SKM-1 treated with dmso at 0.1 percent for 144 hours (cell line): ENCODE data around the gene FRYL.
"Not testable (repeated sequence)": the region's sequence is repeated elsewhere in the genome, so short reads cannot be mapped to it uniquely, and the experiment has no call there.

Experiments
- DNase-seq: peaks from one replicate; lab custom pipeline; 2025; ENCODE audit not compliant: unreplicated experiment; lab: John Stamatoyannopoulos, UW

FRYL gene

GRCh38 chr4:48779998-48780864 lies at the start of gene FRYL:
FRYL (minus strand) TSS chr4:48780279; CDS start chr4:48634410, 145,869 bp downstream.
- DNase-seq: peak; percentile 99

GRCh38 chr4:48827622-48828021 lies 47.5 kb upstream of the FRYL start:
- DNase-seq: no peak

GRCh38 chr4:48821431-48821830 lies 41.4 kb upstream of the FRYL start:
- not testable (repeated sequence) for DNase-seq

- no peak for DNase-seq
Observed at GRCh38 chr4:48816971-48817370, 36.9 kb upstream of the FRYL start.

- DNase-seq: not testable (repeated sequence)
Observed at GRCh38 chr4:48816297-48816696, 36.2 kb upstream of the FRYL start.

- no peak for DNase-seq
Observed at GRCh38 chr4:48815483-48815882, 35.4 kb upstream of the FRYL start.

- DNase-seq: no peak
Observed at GRCh38 chr4:48813964-48814363, 33.9 kb upstream of the FRYL start.

GRCh38 chr4:48812866-48813265 lies 32.8 kb upstream of the FRYL start:
- DNase-seq: no peak

- DNase-seq: peak; percentile 44
Observed at GRCh38 chr4:48804584-48805301, 24.7 kb upstream of the FRYL start.

- no peak for DNase-seq
Observed at GRCh38 chr4:48801016-48801715, 21.1 kb upstream of the FRYL start.

- not testable (repeated sequence) for DNase-seq
Observed at GRCh38 chr4:48800155-48800554, 20.1 kb upstream of the FRYL start.

GRCh38 chr4:48799157-48799556 lies 19.1 kb upstream of the FRYL start:
- peak; percentile 12 for DNase-seq

GRCh38 chr4:48798117-48798516 lies 18.0 kb upstream of the FRYL start:
- no peak for DNase-seq

- DNase-seq: no peak
Observed at GRCh38 chr4:48796927-48797679, 17.0 kb upstream of the FRYL start.

GRCh38 chr4:48796191-48796926 lies 16.3 kb upstream of the FRYL start:
- DNase-seq: no peak

- no peak for DNase-seq
Observed at GRCh38 chr4:48795108-48795507, 15.0 kb upstream of the FRYL start.

- peak; percentile 15 for DNase-seq
Observed at GRCh38 chr4:48792348-48793006, 12.4 kb upstream of the FRYL start.

- no peak for DNase-seq
Observed at GRCh38 chr4:48791313-48791712, 11.2 kb upstream of the FRYL start.

GRCh38 chr4:48790561-48790960 lies 10.5 kb upstream of the FRYL start:
- DNase-seq: no peak

GRCh38 chr4:48787056-48787455 lies 7.0 kb upstream of the FRYL start:
- DNase-seq: no peak
